Measurements from ENCODE around the gene TEX55.
"Not testable (repeated sequence)": the region's sequence is repeated elsewhere in the genome, so short reads cannot be mapped to it uniquely, and the experiment has no call there.

TEX55 gene

GRCh38 chr3:119120480-119120879, 25.5 kb upstream of the TEX55 start:
- CTCF ChIA-PET, result no interaction called here
- no peak overlapping the region for H3K4me3 ChIP-seq (ENCODE audit: low read depth, low read length)
- DNase-seq (ENCODE audit: low read depth, low spot score), result no peak
- TF ChIP-seq CTCF (IDR thresholded peaks at IDR 0.05; ENCODE audit: insufficient read depth, low read length, missing control alignments), result no peak
- POLR2A ChIA-PET, result no interaction called here

GRCh38 chr3:119122350-119122749, 23.6 kb upstream of the TEX55 start:
- DNase-seq (ENCODE audit: low read depth, low spot score), result no peak
- ChIA-PET CTCF (interaction anchor here (0.9 kb wide), 1 partner anchor 119 kb away, joined by 3 read pairs; no protein-coding TSS in a partner anchor), POLR2A (no interaction called here)
- no peak overlapping the region for H3K4me3 ChIP-seq (ENCODE audit: low read depth, low read length)
- TF ChIP-seq CTCF (IDR thresholded peaks at IDR 0.05; ENCODE audit: insufficient read depth, low read length, missing control alignments), result no peak

GRCh38 chr3:119125342-119125741, 20.6 kb upstream of the TEX55 start:
- no peak for DNase-seq (ENCODE audit: low read depth, low spot score)
- H3K4me3 ChIP-seq (ENCODE audit: low read depth, low read length), result no peak overlapping the region
- POLR2A ChIA-PET, result no interaction called here
- no peak for TF ChIP-seq CTCF (IDR thresholded peaks at IDR 0.05; ENCODE audit: insufficient read depth, low read length, missing control alignments)
- CTCF ChIA-PET, result no interaction called here

GRCh38 chr3:119125742-119126504, 20.0 kb upstream of the TEX55 start:
- ChIA-PET POLR2A (no interaction called here), CTCF (no interaction called here)
- DNase-seq (ENCODE audit: low read depth, low spot score), result no peak
- no peak for TF ChIP-seq CTCF (IDR thresholded peaks at IDR 0.05; ENCODE audit: insufficient read depth, low read length, missing control alignments)
- no peak overlapping the region for H3K4me3 ChIP-seq (ENCODE audit: low read depth, low read length)

GRCh38 chr3:119130291-119130690, 15.7 kb upstream of the TEX55 start:
- H3K4me3 ChIP-seq (ENCODE audit: low read depth, low read length); CTCF ChIA-PET; DNase-seq (ENCODE audit: low read depth, low spot score); POLR2A ChIA-PET: not testable (repeated sequence)

GRCh38 chr3:119132291-119132690, 13.7 kb upstream of the TEX55 start:
- H3K4me3 ChIP-seq (ENCODE audit: low read depth, low read length); DNase-seq (ENCODE audit: low read depth, low spot score); POLR2A ChIA-PET: not testable (repeated sequence)
- CTCF ChIA-PET, result interaction anchor here (0.6 kb wide), 1 partner anchor 248 kb away, joined by 3 read pairs; no protein-coding TSS in a partner anchor

- H3K4me3 ChIP-seq (ENCODE audit: low read depth, low read length); DNase-seq (ENCODE audit: low read depth, low spot score); POLR2A ChIA-PET: not testable (repeated sequence)
- CTCF ChIA-PET, result interaction anchor here (0.6 to 2.3 kb wide), 2 partner anchors 102 to 542 kb away, joined by 3 to 9 read pairs; partner anchors contain the start of gene B4GALT4
Observed at GRCh38 chr3:119139360-119139759, 6.6 kb upstream of the TEX55 start.

- DNase-seq (ENCODE audit: low read depth, low spot score), result no peak
- POLR2A ChIA-PET, result no interaction called here
- no peak overlapping the region for H3K4me3 ChIP-seq (ENCODE audit: low read depth, low read length)
- TF ChIP-seq CTCF (IDR thresholded peaks at IDR 0.05; ENCODE audit: insufficient read depth, low read length, missing control alignments), result no peak
- CTCF ChIA-PET, result interaction anchor here (2.3 kb wide), 1 partner anchor 101 kb away, joined by 9 read pairs; the partner anchor contains the start of gene B4GALT4
Observed at GRCh38 chr3:119140466-119140865, 5.5 kb upstream of the TEX55 start.
